Ishikawa (cell line): ENCODE measurements around the gene GTPBP1.

Experiments
- CEBPB ChIP-seq: IDR thresholded peaks from 2 replicates; pipeline ENCODE4 v1.6.1; 2012
- CREB1 ChIP-seq: IDR thresholded peaks from 2 replicates; pipeline ENCODE4 v1.6.1; 2012; ENCODE audit warnings: low read depth
- EGR1 ChIP-seq: IDR thresholded peaks from 2 replicates; pipeline ENCODE4 v1.6.1; 2012
- EP300 ChIP-seq: IDR thresholded peaks from 2 replicates; pipeline ENCODE4 v1.6.1; 2012; ENCODE audit warnings: borderline replicate concordance
- FOXM1 ChIP-seq: IDR thresholded peaks from 2 replicates; pipeline ENCODE4 v1.6.1; 2012; ENCODE audit warnings: low read depth, borderline replicate concordance
- MAX ChIP-seq: IDR thresholded peaks from 2 replicates; pipeline ENCODE4 v1.6.1; 2012
- NFIC ChIP-seq: IDR thresholded peaks from 2 replicates; pipeline ENCODE4 v1.6.1; 2012
- RAD21 ChIP-seq: IDR thresholded peaks from 2 replicates; pipeline ENCODE4 v1.6.1; 2012; ENCODE audit warnings: low read depth
- REST ChIP-seq: IDR thresholded peaks from 2 replicates; pipeline ENCODE4 v1.6.1; 2012; ENCODE audit warnings: low read depth, mild to moderate bottlenecking
- TAF1 ChIP-seq: IDR thresholded peaks from 2 replicates; pipeline ENCODE4 v1.6.1; 2012; ENCODE audit warnings: low read depth, mild to moderate bottlenecking
- TCF12 ChIP-seq: IDR thresholded peaks from 2 replicates; pipeline ENCODE4 v1.6.1; 2012; ENCODE audit warnings: low read depth
- TEAD4 ChIP-seq: IDR thresholded peaks from 2 replicates; pipeline ENCODE4 v1.6.1; 2012
- USF1 ChIP-seq: IDR thresholded peaks from 2 replicates; pipeline ENCODE4 v1.6.1; 2012
- YY1 ChIP-seq: IDR thresholded peaks from 2 replicates; pipeline ENCODE4 v1.6.1; 2012; ENCODE audit warnings: low read depth
- ZBTB7A ChIP-seq: IDR thresholded peaks from 2 replicates; pipeline ENCODE4 v1.6.1; 2012; ENCODE audit warnings: low read depth

Gene GTPBP1

GRCh38 chr22:38715852-38716251, 10.1 kb downstream of the GTPBP1 start:
- TF ChIP-seq RAD21 (no peak), NFIC (no peak), USF1 (no peak), EP300 (no peak)

- TF ChIP-seq REST, result no peak
- no peak for TF ChIP-seq YY1
- TF ChIP-seq CEBPB, result no peak
- no peak for TF ChIP-seq EGR1
- TF ChIP-seq MAX, result no peak
- no peak for TF ChIP-seq EP300
- no peak for TF ChIP-seq ZBTB7A
- no peak for TF ChIP-seq TCF12
- no peak for TF ChIP-seq TEAD4
- TF ChIP-seq RAD21, result no peak
- no peak for TF ChIP-seq TAF1
- no peak for TF ChIP-seq CREB1
- TF ChIP-seq NFIC, result no peak
- TF ChIP-seq USF1, result no peak
- no peak for TF ChIP-seq FOXM1
Observed at GRCh38 chr22:38716271-38716670, 10.5 kb downstream of the GTPBP1 start.

GRCh38 chr22:38716826-38717225, 11.1 kb downstream of the GTPBP1 start:
- TF ChIP-seq RAD21, result no peak
- TF ChIP-seq EGR1, result no peak
- no peak for TF ChIP-seq YY1
- TF ChIP-seq USF1, result no peak
- TF ChIP-seq CREB1, result no peak
- no peak for TF ChIP-seq TAF1
- TF ChIP-seq NFIC, result no peak
- no peak for TF ChIP-seq EP300
- TF ChIP-seq REST, result no peak
- no peak for TF ChIP-seq FOXM1
- TF ChIP-seq CEBPB, result no peak
- TF ChIP-seq TCF12, result no peak
- TF ChIP-seq MAX, result no peak
- no peak for TF ChIP-seq TEAD4
- TF ChIP-seq ZBTB7A, result no peak

- no peak for TF ChIP-seq NFIC
Observed at GRCh38 chr22:38717244-38717643, 11.5 kb downstream of the GTPBP1 start.

GRCh38 chr22:38718414-38718813, 12.7 kb downstream of the GTPBP1 start:
- TF ChIP-seq EP300 (no peak), REST (no peak), YY1 (no peak), TEAD4 (no peak), NFIC (no peak)
